H9 (cell line): ENCODE data around the gene PPP3CB. TPM values are rescaled to one million over a fixed set of nuclear protein-coding genes. Genes with fewer than 3 reads are reported as not detected.

Experiments used
- DNase-seq: peaks from one replicate; pipeline ENCODE4 v3.0.0-alpha.2; 2017
- H2AFZ ChIP-seq: one replicate; pipeline ENCODE4 v1.6.1; 2013; ENCODE audit warnings: mild to moderate bottlenecking, low read length, control low read depth, moderate library complexity
- H2AK5ac ChIP-seq: 2 replicates; pipeline ENCODE4 v1.6.1; 2013; ENCODE audit warnings: low read length, control low read depth, mixed read lengths; ENCODE audit not compliant: insufficient read length
- H2BK120ac ChIP-seq: one replicate; pipeline ENCODE4 v1.6.1; 2013; ENCODE audit warnings: low read depth, mild to moderate bottlenecking, low read length, control low read depth, inconsistent platforms; ENCODE audit not compliant: poor library complexity, severe bottlenecking
- H2BK12ac ChIP-seq: 2 replicates; pipeline ENCODE4 v1.6.1; 2013; ENCODE audit warnings: low read length, control low read depth, mixed read lengths, low read depth; ENCODE audit not compliant: insufficient read length
- H2BK15ac ChIP-seq: 2 replicates; pipeline ENCODE4 v1.6.1; 2013; ENCODE audit warnings: low read depth, low read length, control low read depth
- H2BK20ac ChIP-seq: one replicate; pipeline ENCODE4 v1.6.1; 2013; ENCODE audit warnings: low read depth, mild to moderate bottlenecking, low read length, control low read depth, inconsistent platforms; ENCODE audit not compliant: poor library complexity, severe bottlenecking
- H2BK5ac ChIP-seq: 2 replicates; pipeline ENCODE4 v1.6.1; 2013; ENCODE audit warnings: low read length, control low read depth, mixed read lengths; ENCODE audit not compliant: insufficient read length
- H3K14ac ChIP-seq: 2 replicates; pipeline ENCODE4 v1.6.1; 2013; ENCODE audit warnings: low read length, control low read depth; ENCODE audit not compliant: insufficient read depth
- H3K18ac ChIP-seq: 2 replicates; pipeline ENCODE4 v1.6.1; 2013; ENCODE audit warnings: low read depth, mild to moderate bottlenecking, mixed read lengths, low read length, control low read depth; ENCODE audit not compliant: insufficient read length
- H3K23ac ChIP-seq: 2 replicates; pipeline ENCODE4 v1.6.1; 2013; ENCODE audit warnings: low read length, control low read depth, mixed read lengths, low read depth; ENCODE audit not compliant: insufficient read length
- H3K23me2 ChIP-seq: 2 replicates; pipeline ENCODE4 v1.6.1; 2013; ENCODE audit warnings: low read depth, mild to moderate bottlenecking, mixed read lengths, low read length, control low read depth; ENCODE audit not compliant: insufficient read length, poor library complexity, severe bottlenecking
- H3K27ac ChIP-seq: 2 replicates; pipeline ENCODE4 v1.5.1; 2013; ENCODE audit warnings: low read length, control low read depth, mixed read lengths, low read depth; ENCODE audit not compliant: insufficient read length
- H3K27me3 ChIP-seq: 2 replicates; pipeline ENCODE4 v1.6.1; 2013; ENCODE audit warnings: low read length, control low read depth, inconsistent platforms; ENCODE audit not compliant: insufficient read depth
- H3K4ac ChIP-seq: 2 replicates; pipeline ENCODE4 v1.6.1; 2013; ENCODE audit warnings: low read depth, mild to moderate bottlenecking, control low read depth, inconsistent platforms, low read length, moderate library complexity
- H3K4me1 ChIP-seq: 2 replicates; pipeline ENCODE4 v1.6.1; 2013; ENCODE audit warnings: low read length, control low read depth, inconsistent platforms; ENCODE audit not compliant: insufficient read depth
- H3K4me2 ChIP-seq: 2 replicates; pipeline ENCODE4 v1.6.1; 2013; ENCODE audit warnings: low read length, control low read depth, mixed read lengths; ENCODE audit not compliant: insufficient read length, insufficient read depth
- H3K56ac ChIP-seq: 2 replicates; pipeline ENCODE4 v1.6.1; 2013; ENCODE audit warnings: low read depth, mild to moderate bottlenecking, mixed read lengths, low read length, control low read depth; ENCODE audit not compliant: insufficient read length
- H3K79me1 ChIP-seq: 2 replicates; pipeline ENCODE4 v1.6.1; 2013; ENCODE audit warnings: low read depth, mild to moderate bottlenecking, moderate library complexity, low read length, control low read depth, inconsistent platforms; ENCODE audit not compliant: insufficient read depth, poor library complexity, severe bottlenecking
- H3K79me2 ChIP-seq: 2 replicates; pipeline ENCODE4 v1.6.1; 2013; ENCODE audit warnings: low read length, control low read depth, inconsistent platforms; ENCODE audit not compliant: insufficient read depth
- H3K9ac ChIP-seq: 2 replicates; pipeline ENCODE4 v1.6.1; 2013; ENCODE audit warnings: low read length, control low read depth, mixed read lengths; ENCODE audit not compliant: insufficient read length; ENCODE audit errors: extremely low read depth
- H3K9me3 ChIP-seq: one replicate; pipeline ENCODE4 v1.6.1; 2013; ENCODE audit warnings: low read depth, low read length, inconsistent platforms; ENCODE audit not compliant: control insufficient read depth
- H3T11ph ChIP-seq: one replicate; pipeline ENCODE4 v1.6.1; 2013; ENCODE audit warnings: mild to moderate bottlenecking, low read length, control low read depth, inconsistent platforms
- H4K20me1 ChIP-seq: one replicate; pipeline ENCODE4 v1.6.1; 2013; ENCODE audit not compliant: control insufficient read depth, insufficient read length, insufficient read depth
- H4K5ac ChIP-seq: 2 replicates; pipeline ENCODE4 v1.6.1; 2013; ENCODE audit warnings: low read depth, mild to moderate bottlenecking, mixed read lengths, low read length, control low read depth; ENCODE audit not compliant: insufficient read length
- H4K8ac ChIP-seq: replicated peaks from 2 replicates; pipeline ENCODE4 v1.6.1; 2013; ENCODE audit warnings: low read length, control low read depth, mixed read lengths, low read depth; ENCODE audit not compliant: insufficient read length
- H4K91ac ChIP-seq: 2 replicates; pipeline ENCODE4 v1.6.1; 2013; ENCODE audit warnings: low read depth, mild to moderate bottlenecking, moderate library complexity, mixed read lengths, low read length, control low read depth; ENCODE audit not compliant: insufficient read length
- H3K27ac Mint-ChIP-seq, 3 experiments: 2 replicates in 2 of 3; 3 replicates in 1 of 3; pipeline ENCODE4 v1.8.0; 2020 to 2021; ENCODE audit warnings: mixed read lengths in 3 of 3, mild to moderate bottlenecking in 1 of 3, moderate library complexity in 1 of 3
- H3K27me3 Mint-ChIP-seq: 2 replicates; pipeline ENCODE4 v1.8.0; 2021; ENCODE audit warnings: low read depth, mild to moderate bottlenecking, moderate library complexity, mixed read lengths
- H3K36me3 Mint-ChIP-seq, 3 experiments: 2 replicates in 2 of 3; 3 replicates in 1 of 3; pipeline ENCODE4 v1.8.0; 2020 to 2021; ENCODE audit warnings: low read depth in 3 of 3, mixed read lengths in 3 of 3; ENCODE audit not compliant: insufficient read depth in 1 of 3
- H3K4me1 Mint-ChIP-seq, 2 experiments: 2 replicates each; pipeline ENCODE4 v1.8.0; 2020; ENCODE audit warnings: mixed read lengths in 2 of 2
- H3K4me3 Mint-ChIP-seq, 2 experiments: 2 replicates in 1 of 2; 3 replicates in 1 of 2; pipeline ENCODE4 v1.8.0; 2020 to 2021; ENCODE audit warnings: mild to moderate bottlenecking in 2 of 2, mixed read lengths in 2 of 2, moderate library complexity in 1 of 2
- H3K9me3 Mint-ChIP-seq, 2 experiments: 2 replicates in 1 of 2; 3 replicates in 1 of 2; pipeline ENCODE4 v1.8.0; 2020; ENCODE audit warnings: mild to moderate bottlenecking in 2 of 2, mixed read lengths in 2 of 2, moderate library complexity in 1 of 2
- CTCF ChIP-seq: fragments of 200-600 bp; sonication (generic); conservative IDR thresholded peaks from 3 replicates; pipeline ENCODE4 v1.8.0; 2021; ENCODE audit warnings: antibody characterized with exemption, mild to moderate bottlenecking
- WGBS: extraction: QIAGEN DNeasy Blood & Tissue Kit; methylation state at CpG from one replicate; pipeline ENCODE4 v1.1.7; 2013; ENCODE audit warnings: missing lambda C conversion rate, low lambda C conversion rate, mixed read lengths; ENCODE audit not compliant: insufficient read length; ENCODE audit errors: extremely low coverage; 5-methylcytosine and 5-hydroxymethylcytosine counted together
- total RNA-seq: library from RNA; stranded (reverse); gene quantifications from 2 replicates; pipeline ENCODE4 v1.2.1, GENCODE V29; 2021

Gene PPP3CB
- total RNA-seq, 1 experiment from 2014 or later, result 37.3 TPM

- no CpG with 5 or more reads among the region's 2 CpGs for WGBS
These were observed 28.6 kb downstream of the PPP3CB start for GRCh38 chr10:73467206-73467605.

More at GRCh38 chr10:73467206-73467605, 28.6 kb downstream of the PPP3CB start:
- no peak overlapping the region for H2BK120ac ChIP-seq
- H3K14ac ChIP-seq, result no peak overlapping the region
- no peak overlapping the region for H3K9ac ChIP-seq
- H2BK5ac ChIP-seq, result no peak overlapping the region
- no peak overlapping the region for H4K5ac ChIP-seq
- no peak overlapping the region for H3T11ph ChIP-seq
- H3K23ac ChIP-seq, result no peak overlapping the region
- Mint-ChIP-seq H3K9me3 (no peaks in the 10 kb centered on the region), H3K27ac (no peak overlapping the region), H3K4me3 (no peak overlapping the region), H3K36me3 (peaks cover 2 to 56% (median 34%) of the 10 kb centered on the region in 3 experiments; a peak in 6 of 7 replicates), H3K27me3 (no peaks in the 10 kb centered on the region), H3K4me1 (no peaks in the 10 kb centered on the region)
- H3K79me1 ChIP-seq, result no peaks in the 10 kb centered on the region
- H3K18ac ChIP-seq, result no peak overlapping the region
- H4K20me1 ChIP-seq, result no peaks in the 10 kb centered on the region
- no peak overlapping the region for H3K4me2 ChIP-seq
- no peaks in the 10 kb centered on the region for H3K27me3 ChIP-seq
- no peak overlapping the region for H3K56ac ChIP-seq
- no peaks in the 10 kb centered on the region for H3K79me2 ChIP-seq
- H2BK12ac ChIP-seq, result no peak overlapping the region
- H2BK15ac ChIP-seq, result no peak overlapping the region
- H3K27ac ChIP-seq, result no peak overlapping the region
- no peak overlapping the region for H3K4ac ChIP-seq
- no peaks in the 10 kb centered on the region for H3K9me3 ChIP-seq
- TF ChIP-seq CTCF, result no peak
- no peak overlapping the region for H2AK5ac ChIP-seq
- H4K91ac ChIP-seq, result no peak overlapping the region
- DNase-seq, result no peak
- no peak overlapping the region for H2BK20ac ChIP-seq
- no peak overlapping the region for H2AFZ ChIP-seq
- no peaks in the 10 kb centered on the region for H3K4me1 ChIP-seq
- no peaks in the 10 kb centered on the region for H3K23me2 ChIP-seq
- no peak overlapping the region for H4K8ac ChIP-seq
